BLaER1 (cell line): ENCODE measurements around the gene ATAD1.

ENCODE experiments used
- H3K27ac ChIP-seq: shearing (Covaris generic); formaldehyde crosslinking; 2 replicates; pipeline ENCODE4 v1.8.1; 2022
- H3K27me3 ChIP-seq: shearing (Covaris generic); formaldehyde crosslinking; 2 replicates; pipeline ENCODE4 v1.8.1; 2022
- H3K36me3 ChIP-seq: shearing (Covaris generic); formaldehyde crosslinking; 2 replicates; pipeline ENCODE4 v1.8.1; 2022
- H3K4me1 ChIP-seq: shearing (Covaris generic); formaldehyde crosslinking; 2 replicates; pipeline ENCODE4 v1.8.1; 2022
- H3K4me2 ChIP-seq: shearing (Covaris generic); formaldehyde crosslinking; 2 replicates; pipeline ENCODE4 v1.8.1; 2022
- H3K4me3 ChIP-seq: shearing (Covaris generic); formaldehyde crosslinking; 2 replicates; pipeline ENCODE4 v1.8.1; 2022
- H3K9ac ChIP-seq: shearing (Covaris generic); formaldehyde crosslinking; 2 replicates; pipeline ENCODE4 v1.8.1; 2022
- H3K9me3 ChIP-seq: shearing (Covaris generic); formaldehyde crosslinking; 2 replicates; pipeline ENCODE4 v1.8.1; 2022
- H4K20me1 ChIP-seq: shearing (Covaris generic); formaldehyde crosslinking; 2 replicates; pipeline ENCODE4 v1.8.1; 2022
- Cebpa-rat ChIP-seq: shearing (Covaris generic); IDR thresholded peaks from 2 replicates; pipeline ENCODE4 v1.8.1; 2022

Gene ATAD1

DNA sequence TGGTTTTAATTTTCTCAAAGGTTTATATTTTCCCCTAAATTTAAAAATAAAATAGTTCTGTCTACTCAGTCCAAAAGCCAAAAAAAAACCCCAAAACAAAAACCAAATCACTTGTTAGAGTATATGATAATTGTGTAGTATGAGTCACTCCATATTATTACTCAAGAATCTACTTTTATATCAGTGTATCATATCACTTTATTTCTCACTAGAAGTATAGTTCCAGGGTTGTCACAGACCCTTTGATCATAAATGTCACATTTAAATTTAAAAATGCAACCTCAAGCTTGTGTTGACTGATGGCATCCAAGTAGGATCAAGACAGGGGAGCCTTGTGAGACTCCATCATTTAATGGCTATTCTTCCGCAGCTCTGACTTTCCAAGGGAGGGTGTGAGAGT, 97.4 kb downstream of the ATAD1 start:
- Histone ChIP-seq H3K4me1 (peaks cover 30% of the 10 kb centered on the region), H3K9me3 (no peaks in the 10 kb centered on the region), H3K4me3 (no peak overlapping the region), H3K27me3 (no peaks in the 10 kb centered on the region), H3K36me3 (no peaks in the 10 kb centered on the region), H3K27ac (no peak overlapping the region), H3K4me2 (no peak overlapping the region), H3K9ac (no peak overlapping the region), H4K20me1 (no peaks in the 10 kb centered on the region)
- TF ChIP-seq Cebpa-rat, result no peak

DNA sequence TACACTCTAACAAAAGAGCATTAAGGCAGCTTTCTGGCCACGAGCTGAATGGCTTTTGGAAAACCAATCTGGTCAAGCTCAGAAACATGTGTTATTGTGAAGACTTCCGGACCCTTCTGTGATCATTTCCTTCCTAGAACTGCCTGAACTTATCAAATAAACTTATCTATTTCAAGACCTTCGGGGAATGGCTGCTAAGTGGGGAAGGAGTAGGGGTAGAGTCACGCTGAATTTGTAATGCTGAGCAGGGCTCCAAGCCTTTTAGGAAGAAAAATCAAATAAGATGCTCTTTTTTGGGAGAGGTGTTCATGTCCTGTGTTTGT, 101.7 kb downstream of the ATAD1 start:
- H4K20me1 ChIP-seq, result no peaks in the 10 kb centered on the region
- H3K27me3 ChIP-seq, result no peaks in the 10 kb centered on the region
- peaks cover 38% of the 10 kb centered on the region for H3K4me1 ChIP-seq
- H3K36me3 ChIP-seq, result no peaks in the 10 kb centered on the region
- H3K4me3 ChIP-seq, result no peak overlapping the region
- no peak for TF ChIP-seq Cebpa-rat
- H3K4me2 ChIP-seq, result peak overlapping the region; percentile 47
- no peaks in the 10 kb centered on the region for H3K9me3 ChIP-seq
- no peak overlapping the region for H3K27ac ChIP-seq
- no peak overlapping the region for H3K9ac ChIP-seq

DNA sequence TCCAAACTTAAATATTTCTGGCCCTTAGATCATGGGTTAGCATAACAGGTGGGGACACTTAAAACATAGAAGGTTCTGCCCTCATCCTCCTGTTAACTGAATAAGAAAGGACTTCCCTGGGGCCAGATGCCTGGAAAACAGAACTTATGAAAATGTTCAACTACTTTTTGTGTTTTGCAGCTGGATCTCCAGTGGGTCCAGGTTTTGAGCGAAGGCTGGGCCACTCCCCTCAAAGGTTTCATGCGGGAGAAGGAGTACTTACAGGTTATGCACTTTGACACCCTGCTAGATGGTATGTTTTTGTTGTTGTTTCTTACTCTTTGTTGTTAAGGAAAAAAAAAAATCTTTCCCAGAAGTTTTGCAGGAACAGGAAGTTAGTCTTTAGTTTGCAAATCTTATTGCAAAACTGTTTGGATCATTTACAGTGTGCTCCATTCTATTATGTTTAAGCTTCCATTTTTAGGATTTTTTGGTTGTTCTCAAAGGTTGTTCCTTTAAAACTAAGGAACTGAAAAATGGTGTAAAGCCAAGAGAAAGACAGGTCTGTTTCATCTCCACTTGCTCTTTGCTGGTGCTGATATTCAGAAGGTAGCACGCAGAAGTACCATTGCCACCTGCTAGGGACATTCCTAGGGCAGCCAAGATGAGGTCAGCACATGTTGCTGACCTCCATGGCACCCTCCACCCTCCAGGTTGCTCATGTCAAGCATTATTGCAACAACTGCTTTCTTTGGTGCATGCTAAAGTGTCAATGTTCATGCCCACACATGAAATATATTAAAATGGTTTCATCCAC, 102.3 kb downstream of the ATAD1 start:
- Histone ChIP-seq H3K9me3 (no peaks in the 10 kb centered on the region), H3K4me3 (no peak overlapping the region), H4K20me1 (no peaks in the 10 kb centered on the region), H3K4me2 (peak overlapping the region; percentile 47), H3K4me1 (peaks cover 38% of the 10 kb centered on the region), H3K36me3 (no peaks in the 10 kb centered on the region), H3K9ac (no peak overlapping the region), H3K27ac (no peak overlapping the region), H3K27me3 (no peaks in the 10 kb centered on the region)
- TF ChIP-seq Cebpa-rat, result no peak

DNA sequence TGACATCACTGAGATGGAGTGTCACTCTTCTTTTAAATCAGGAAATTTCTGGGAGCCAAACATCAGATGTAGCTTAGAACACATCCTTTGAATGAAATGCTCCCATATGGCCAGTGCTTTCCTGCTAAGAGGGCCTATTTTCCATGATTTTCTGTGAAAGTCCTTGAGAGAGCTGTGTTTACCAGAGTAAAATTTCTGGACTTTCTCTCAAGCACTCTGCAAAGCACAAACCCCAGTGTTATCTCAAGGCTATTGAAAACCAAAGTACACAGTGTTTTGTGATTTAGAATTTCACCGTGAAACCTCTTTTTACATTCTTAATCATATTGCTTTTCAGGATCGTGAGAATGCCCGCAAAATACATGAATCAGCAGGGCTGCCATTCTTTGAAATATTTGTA, 104.3 kb downstream of the ATAD1 start:
- Histone ChIP-seq H3K9me3 (no peaks in the 10 kb centered on the region), H3K27ac (no peak overlapping the region), H3K4me1 (peaks cover 36% of the 10 kb centered on the region), H3K4me2 (no peak overlapping the region), H3K27me3 (no peaks in the 10 kb centered on the region), H3K9ac (no peak overlapping the region), H4K20me1 (no peaks in the 10 kb centered on the region), H3K4me3 (no peak overlapping the region), H3K36me3 (no peaks in the 10 kb centered on the region)
- TF ChIP-seq Cebpa-rat, result no peak

DNA sequence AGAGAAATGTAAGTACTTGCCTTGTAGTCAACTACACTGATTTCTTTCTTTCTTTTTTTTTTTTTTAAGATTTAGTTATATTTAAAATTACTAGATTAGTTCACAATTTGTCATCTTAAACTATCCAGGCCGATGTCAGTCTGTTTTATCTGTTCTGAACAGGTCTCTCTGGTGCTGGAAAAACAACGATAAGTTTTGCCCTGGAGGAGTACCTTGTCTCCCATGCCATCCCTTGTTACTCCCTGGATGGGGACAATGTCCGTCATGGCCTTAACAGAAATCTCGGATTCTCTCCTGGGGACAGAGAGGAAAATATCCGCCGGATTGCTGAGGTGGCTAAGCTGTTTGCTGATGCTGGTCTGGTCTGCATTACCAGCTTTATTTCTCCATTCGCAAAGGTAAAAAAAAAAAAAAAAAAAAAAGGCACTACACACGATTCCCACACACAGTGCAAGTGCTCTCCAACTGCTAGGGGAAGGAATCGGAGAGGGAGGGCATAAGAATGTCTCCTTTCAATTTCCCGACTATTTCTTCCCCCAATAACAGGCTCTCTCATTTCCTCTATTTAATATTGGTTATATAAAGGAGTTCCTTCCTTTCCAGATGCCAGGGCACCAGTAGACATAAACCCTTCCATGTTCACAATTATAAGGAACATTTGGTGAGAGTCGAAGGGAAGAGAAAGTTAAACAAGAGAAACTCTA, 105.0 kb downstream of the ATAD1 start:
- Histone ChIP-seq H3K9ac (no peak overlapping the region), H3K4me1 (peaks cover 29% of the 10 kb centered on the region), H4K20me1 (no peaks in the 10 kb centered on the region), H3K27ac (no peak overlapping the region), H3K9me3 (no peaks in the 10 kb centered on the region), H3K36me3 (no peaks in the 10 kb centered on the region), H3K27me3 (no peaks in the 10 kb centered on the region), H3K4me3 (no peak overlapping the region), H3K4me2 (no peak overlapping the region)
- no peak for TF ChIP-seq Cebpa-rat

DNA sequence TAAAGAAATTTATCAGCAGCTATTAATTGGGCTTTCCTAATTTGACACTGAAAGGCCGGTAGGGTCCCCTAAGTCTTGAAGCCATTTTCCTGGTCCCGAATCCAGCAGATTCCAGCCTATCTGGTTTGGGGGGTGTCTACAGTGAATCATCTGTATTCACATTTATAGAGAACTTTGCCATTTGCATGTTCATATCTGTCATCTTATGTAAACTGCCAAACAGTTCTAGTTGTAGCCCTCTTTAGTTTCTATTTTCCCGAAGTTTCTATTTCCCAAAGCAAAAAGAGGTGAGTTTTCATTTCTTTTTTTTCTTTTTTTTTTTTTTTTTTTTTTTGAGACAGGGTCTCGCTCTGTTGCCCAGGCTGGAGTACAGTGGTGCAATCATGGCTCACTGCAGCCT, 110.8 kb downstream of the ATAD1 start:
- no peaks in the 10 kb centered on the region for H4K20me1 ChIP-seq
- H3K27me3 ChIP-seq, result no peaks in the 10 kb centered on the region
- no peak overlapping the region for H3K4me2 ChIP-seq
- H3K27ac ChIP-seq, result no peak overlapping the region
- no peak overlapping the region for H3K4me3 ChIP-seq
- H3K9me3 ChIP-seq, result no peaks in the 10 kb centered on the region
- H3K36me3 ChIP-seq, result no peaks in the 10 kb centered on the region
- TF ChIP-seq Cebpa-rat, result no peak
- no peak overlapping the region for H3K9ac ChIP-seq
- H3K4me1 ChIP-seq, result peaks cover 4% of the 10 kb centered on the region; the same call in 1 of the 2 replicates

DNA sequence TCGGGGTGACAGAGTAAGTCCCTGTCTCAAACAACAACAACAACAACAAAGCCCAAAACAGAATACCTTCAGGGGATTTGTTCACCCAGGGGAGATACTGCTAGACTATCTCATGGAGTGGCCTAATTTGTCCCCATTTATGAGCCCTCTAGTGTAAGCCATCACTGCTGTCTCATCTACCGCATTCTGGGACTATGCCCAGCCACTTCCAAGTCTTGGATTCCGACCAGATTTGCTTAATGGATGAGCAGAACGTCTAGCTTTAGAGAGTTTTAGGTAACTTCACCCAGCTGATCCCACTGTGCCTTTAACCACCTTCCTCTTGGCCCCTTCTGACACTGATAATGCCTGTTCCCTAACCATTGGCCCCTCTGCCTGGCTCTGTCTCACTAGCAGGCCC, 111.3 kb downstream of the ATAD1 start:
- Histone ChIP-seq H3K27me3 (no peaks in the 10 kb centered on the region), H3K9me3 (no peaks in the 10 kb centered on the region), H3K27ac (no peak overlapping the region), H3K4me3 (no peak overlapping the region), H3K36me3 (no peaks in the 10 kb centered on the region), H3K9ac (no peak overlapping the region), H3K4me1 (no peaks in the 10 kb centered on the region; the same call in 1 of the 2 replicates), H4K20me1 (no peaks in the 10 kb centered on the region), H3K4me2 (no peak overlapping the region)
- TF ChIP-seq Cebpa-rat, result no peak

DNA sequence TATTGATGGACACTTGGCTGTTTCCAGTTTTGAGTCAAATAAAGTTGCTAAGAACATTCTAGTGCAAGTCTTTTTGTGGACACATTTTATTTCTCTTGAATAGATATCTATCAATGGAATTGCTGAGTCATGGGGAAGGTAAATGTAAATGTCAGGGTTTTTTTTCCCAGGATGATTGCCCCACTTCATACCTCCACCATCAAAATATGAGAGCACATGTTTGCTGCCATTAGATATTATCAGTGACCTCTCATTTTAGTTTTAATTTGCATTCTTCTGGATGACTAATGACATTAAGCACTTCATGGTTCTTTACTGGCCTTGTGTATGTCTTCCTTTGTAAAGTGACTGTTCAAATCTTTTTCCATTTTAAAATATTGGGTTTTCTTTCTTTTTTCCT, 112.7 kb downstream of the ATAD1 start:
- no peak for TF ChIP-seq Cebpa-rat
- H3K27me3 ChIP-seq, result no peaks in the 10 kb centered on the region
- no peak overlapping the region for H3K27ac ChIP-seq
- no peak overlapping the region for H3K9ac ChIP-seq
- no peaks in the 10 kb centered on the region for H3K9me3 ChIP-seq
- no peaks in the 10 kb centered on the region for H3K4me1 ChIP-seq
- no peak overlapping the region for H3K4me2 ChIP-seq
- H4K20me1 ChIP-seq, result no peaks in the 10 kb centered on the region
- H3K4me3 ChIP-seq, result no peak overlapping the region
- no peaks in the 10 kb centered on the region for H3K36me3 ChIP-seq

DNA sequence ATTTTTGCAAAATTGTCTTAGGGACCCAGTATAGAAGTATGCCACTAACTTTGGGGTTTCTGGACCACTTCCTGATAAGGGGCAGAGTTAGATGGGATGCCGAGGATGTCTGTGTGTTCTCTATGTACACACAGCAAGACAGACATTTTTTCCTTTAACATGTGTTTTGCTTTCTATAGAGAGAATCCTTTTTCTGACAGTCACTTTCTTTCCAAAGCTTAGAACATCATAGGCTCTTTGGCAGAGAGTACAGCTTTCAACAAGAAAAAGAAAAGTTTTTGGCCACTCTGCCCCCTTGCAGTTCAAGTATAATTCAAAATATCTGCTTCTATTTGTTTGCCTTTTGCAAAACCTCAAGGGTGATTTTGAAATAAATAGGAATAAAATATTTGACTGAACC, 114.3 kb downstream of the ATAD1 start:
- Histone ChIP-seq H3K4me2 (no peak overlapping the region), H3K27me3 (no peaks in the 10 kb centered on the region), H3K27ac (no peak overlapping the region), H3K9ac (no peak overlapping the region), H3K9me3 (no peaks in the 10 kb centered on the region), H3K36me3 (no peaks in the 10 kb centered on the region), H3K4me3 (no peak overlapping the region), H3K4me1 (no peaks in the 10 kb centered on the region), H4K20me1 (no peaks in the 10 kb centered on the region)
- TF ChIP-seq Cebpa-rat, result no peak

DNA sequence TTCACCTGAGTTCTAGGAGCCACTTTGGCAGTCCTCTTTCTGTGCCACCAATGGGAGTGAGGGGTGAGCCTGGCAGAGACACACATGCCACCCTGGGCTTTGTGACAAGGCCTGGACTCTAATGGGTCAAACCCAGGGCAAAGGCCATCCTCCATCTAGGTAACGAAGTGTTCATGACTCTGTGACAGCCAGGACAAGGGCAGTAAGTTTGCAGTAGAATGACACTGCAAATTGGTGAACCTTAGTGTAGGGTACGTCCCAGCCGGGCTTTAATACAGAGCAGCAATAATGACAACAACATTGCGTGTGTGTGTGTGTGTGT, 115.1 kb downstream of the ATAD1 start:
- no peaks in the 10 kb centered on the region for H3K4me1 ChIP-seq
- H3K36me3 ChIP-seq, result no peaks in the 10 kb centered on the region
- H3K9me3 ChIP-seq, result no peaks in the 10 kb centered on the region
- H3K27me3 ChIP-seq, result no peaks in the 10 kb centered on the region
- H3K4me3 ChIP-seq, result no peak overlapping the region
- no peak overlapping the region for H3K4me2 ChIP-seq
- TF ChIP-seq Cebpa-rat, result no peak
- H3K9ac ChIP-seq, result no peak overlapping the region
- H4K20me1 ChIP-seq, result no peaks in the 10 kb centered on the region
- no peak overlapping the region for H3K27ac ChIP-seq
